GM12865 (cell line): Measurements from ENCODE around the gene ACO2.

Experiments
- DNase-seq: peaks from one replicate; pipeline ENCODE4 v3.0.0; 2010; ENCODE audit warnings: low read depth
- H3K4me3 ChIP-seq: 2 replicates; pipeline ENCODE4 v1.5.1; 2011; ENCODE audit warnings: mild to moderate bottlenecking, low read depth, low read length, control low read depth
- CTCF ChIP-seq: IDR thresholded peaks from 2 replicates; pipeline ENCODE4 v1.5.1; 2011; ENCODE audit warnings: low read length, control low read depth, low read depth, inconsistent platforms; ENCODE audit not compliant: insufficient read depth; ENCODE audit errors: missing control alignments

ACO2 gene

GRCh38 chr22:41474872-41475451, 6.0 kb downstream of the ACO2 start:
- DNase-seq, result no peak
- H3K4me3 ChIP-seq, result no peak overlapping the region
- no peak for TF ChIP-seq CTCF

- H3K4me3 ChIP-seq, result no peak overlapping the region
- no peak for TF ChIP-seq CTCF
- DNase-seq, result peak; percentile 46
Measured at GRCh38 chr22:41478473-41478872, 9.6 kb downstream of the ACO2 start.

- peak; percentile 44 for DNase-seq
Measured at GRCh38 chr22:41478891-41479521, 10.1 kb downstream of the ACO2 start.

GRCh38 chr22:41479671-41480396, 10.9 kb downstream of the ACO2 start:
- TF ChIP-seq CTCF, result no peak
- DNase-seq, result no peak
- H3K4me3 ChIP-seq, result no peak overlapping the region

More at GRCh38 chr22:41478891-41479521, 10.1 kb downstream of the ACO2 start:
- no peak for TF ChIP-seq CTCF
- no peak overlapping the region for H3K4me3 ChIP-seq

- no peak for TF ChIP-seq CTCF
- no peak overlapping the region for H3K4me3 ChIP-seq
- no peak for DNase-seq
Measured at GRCh38 chr22:41480397-41480735, 11.4 kb downstream of the ACO2 start.

- H3K4me3 ChIP-seq, result no peak overlapping the region
- no peak for TF ChIP-seq CTCF
- DNase-seq, result no peak
Measured at GRCh38 chr22:41481131-41481830, 12.4 kb downstream of the ACO2 start.
